Liver (tissue), 9 donors: ENCODE measurements around the gene SBF2. TPM values are rescaled to one million over a fixed set of nuclear protein-coding genes. Genes with fewer than 3 reads are reported as not detected.
"Not testable (repeated sequence)": the region's sequence is repeated elsewhere in the genome, so short reads cannot be mapped to it uniquely, and the experiment has no call there.

ENCODE experiments used
- DNase-seq: peaks from one replicate; pipeline ENCODE4 v3.0.0-alpha.2; 2017; ENCODE audit warnings: low spot score
- H3K27ac ChIP-seq, 2 donors: one replicate each; pipeline ENCODE4 v1.7.0; 2013; ENCODE audit warnings: inconsistent platforms in 2 of 2, low read length in 2 of 2, control low read depth in 1 of 2, low read depth in 1 of 2, mild to moderate bottlenecking in 1 of 2
- H3K27me3 ChIP-seq, 4 donors: one replicate each; pipeline versions ENCODE4 v1.6.1 to v1.7.0; 2013; ENCODE audit warnings: low read length in 3 of 4, inconsistent platforms in 1 of 4, mild to moderate bottlenecking in 1 of 4, moderate library complexity in 1 of 4; ENCODE audit not compliant: control insufficient read depth in 4 of 4, insufficient read depth in 4 of 4
- H3K36me3 ChIP-seq, 4 donors: one replicate each; pipeline versions ENCODE4 v1.6.1 to v1.7.0; 2013; ENCODE audit warnings: low read length in 3 of 4, mild to moderate bottlenecking in 3 of 4, low read depth in 1 of 4, moderate library complexity in 1 of 4; ENCODE audit not compliant: control insufficient read depth in 4 of 4, insufficient read depth in 3 of 4
- H3K4me1 ChIP-seq, 4 donors: one replicate each; pipeline versions ENCODE4 v1.6.1 to v1.7.0; 2013; ENCODE audit warnings: low read length in 3 of 4, mild to moderate bottlenecking in 3 of 4, moderate library complexity in 1 of 4; ENCODE audit not compliant: control insufficient read depth in 4 of 4, insufficient read depth in 4 of 4
- H3K4me3 ChIP-seq, 3 donors: one replicate each; pipeline versions ENCODE4 v1.6.1 to v1.7.0; 2013; ENCODE audit warnings: low read length in 3 of 3, control low read depth in 1 of 3, low read depth in 1 of 3, mild to moderate bottlenecking in 1 of 3
- H3K9ac ChIP-seq, 2 donors: one replicate each; pipeline ENCODE4 v1.7.0; 2013; ENCODE audit warnings: low read length in 2 of 2, mild to moderate bottlenecking in 2 of 2, moderate library complexity in 2 of 2, control low read depth in 1 of 2, low read depth in 1 of 2
- H3K9me3 ChIP-seq, 4 donors: one replicate each; pipeline versions ENCODE4 v1.6.1 to v1.7.0; 2013; ENCODE audit warnings: low read length in 3 of 4; ENCODE audit not compliant: control insufficient read depth in 4 of 4
- EGR1 ChIP-seq, 2 donors: IDR thresholded peaks; 2 replicates each; pipeline ENCODE4 v1.6.1; 2016 to 2018; ENCODE audit warnings: antibody characterized with exemption in 2 of 2, low read depth in 2 of 2
- FOXA1 ChIP-seq: IDR thresholded peaks from 2 replicates; pipeline ENCODE4 v1.6.1; 2016; ENCODE audit warnings: antibody characterized with exemption
- FOXA2 ChIP-seq: IDR thresholded peaks from 2 replicates; pipeline ENCODE4 v1.6.1; 2016; ENCODE audit warnings: antibody characterized with exemption
- GABPA ChIP-seq, 2 donors: IDR thresholded peaks in 1 of 2; conservative IDR thresholded peaks in 1 of 2; 2 replicates each; pipeline ENCODE4 v1.6.1; 2016; ENCODE audit warnings: antibody characterized with exemption in 2 of 2, mild to moderate bottlenecking in 1 of 2, moderate library complexity in 1 of 2
- HNF4A ChIP-seq, 2 donors: conservative IDR thresholded peaks; 2 replicates each; pipeline ENCODE4 v1.6.1; 2016; ENCODE audit warnings: antibody characterized with exemption in 2 of 2, mild to moderate bottlenecking in 2 of 2
- HNF4G ChIP-seq: IDR thresholded peaks from 2 replicates; pipeline ENCODE4 v1.6.1; 2016; ENCODE audit warnings: antibody characterized with exemption
- JUND ChIP-seq, 2 donors: IDR thresholded peaks; 2 replicates each; pipeline ENCODE4 v1.6.1; 2016; ENCODE audit warnings: antibody characterized with exemption in 2 of 2
- NR2F2 ChIP-seq: IDR thresholded peaks from 2 replicates; pipeline ENCODE4 v1.6.1; 2016; ENCODE audit warnings: antibody characterized with exemption
- RAD21 ChIP-seq, 2 donors: IDR thresholded peaks; 2 replicates each; pipeline ENCODE4 v1.6.1; 2016; ENCODE audit warnings: antibody characterized with exemption in 2 of 2, mild to moderate bottlenecking in 2 of 2
- RXRA ChIP-seq, 2 donors: IDR thresholded peaks; 2 replicates each; pipeline ENCODE4 v1.6.1; 2017 to 2018; ENCODE audit warnings: antibody characterized with exemption in 2 of 2, mild to moderate bottlenecking in 1 of 2
- SP1 ChIP-seq: IDR thresholded peaks from 2 replicates; pipeline ENCODE4 v1.6.1; 2018; ENCODE audit warnings: antibody characterized with exemption, mild to moderate bottlenecking
- TAF1 ChIP-seq: conservative IDR thresholded peaks from 2 replicates; pipeline ENCODE4 v1.6.1; 2016; ENCODE audit warnings: antibody characterized with exemption, mild to moderate bottlenecking
- YY1 ChIP-seq: IDR thresholded peaks from 2 replicates; pipeline ENCODE4 v1.6.1; 2016; ENCODE audit warnings: antibody characterized with exemption, mild to moderate bottlenecking
- WGBS: extraction: QIAGEN DNeasy Blood & Tissue Kit; methylation state at CpG from one replicate; pipeline ENCODE4 v1.1.7; 2013; 5-methylcytosine and 5-hydroxymethylcytosine counted together
- polyA plus RNA-seq, 2 donors: library from polyadenylated mRNA; stranded (reverse) in 1 of 2; unstranded in 1 of 2; fragments of 200-250 nt in 1 of 2; fragments of >200 nt in 1 of 2; fragmentation: Nextera tagmentation in 1 of 2; extraction: Ambion mirVana in 1 of 2; gene quantifications; one replicate each; pipeline versions ENCODE4 v1.2.1 to v1.2.3, GENCODE V29; 2013 to 2015
- total RNA-seq, 2 donors: library from RNA; depleted of rRNA; stranded (reverse); fragments of >200 nt; gene quantifications; one replicate each; pipeline ENCODE4 v1.2.3, GENCODE V29; 2014
- TF ChIP-seq, protein P1 (sequence below): IDR thresholded peaks from 2 replicates; pipeline ENCODE4 v1.6.1; 2016; ENCODE audit warnings: antibody characterized with exemption, mild to moderate bottlenecking
- TF ChIP-seq, protein P2 (sequence below): fragments of 150-350 bp; IDR thresholded peaks from 2 replicates; pipeline ENCODE4 v1.5.1; 2017; ENCODE audit warnings: improper control_type of control experiment, low read depth, low read length; ENCODE audit not compliant: missing input control
- TF ChIP-seq, protein P3 (sequence below): IDR thresholded peaks from 2 replicates; pipeline ENCODE4 v1.6.1; 2016; ENCODE audit warnings: antibody characterized with exemption
- TF ChIP-seq, protein P4 (sequence below): IDR thresholded peaks from 2 replicates; pipeline ENCODE4 v1.6.1; 2016; ENCODE audit warnings: antibody characterized with exemption
- TF ChIP-seq, protein P5 (sequence below): IDR thresholded peaks from 2 replicates; pipeline ENCODE4 v1.6.1; 2016; ENCODE audit warnings: antibody characterized with exemption
- donor health status: healthy.
- donor health status: healthy.
- donor health status: healthy.
- donor health status: healthy.
- donor health status: healthy.

SBF2 gene
- total and polyA plus RNA-seq, 4 donors, result 7.5 to 31.3 (median 14.7) TPM

DNA sequence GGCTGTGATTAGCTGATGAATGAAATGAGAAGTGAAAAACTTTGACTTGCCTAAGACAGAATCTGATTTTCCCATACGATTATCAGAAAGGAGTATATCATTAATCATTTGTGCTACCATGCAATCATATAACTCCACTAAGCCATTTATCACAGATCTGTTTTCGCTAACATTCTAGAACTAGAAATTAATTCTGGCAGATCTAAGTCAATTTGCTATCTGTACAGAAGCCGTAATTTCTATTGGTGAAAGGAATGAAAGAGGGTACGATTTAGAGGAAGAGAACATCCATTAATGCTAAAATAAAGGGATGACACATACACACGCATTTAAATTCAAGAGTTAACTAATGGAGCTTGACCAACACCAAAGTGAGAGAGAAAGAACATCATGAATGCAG lies 201.6 kb downstream of the SBF2 start (continued):
- TF ChIP-seq, protein P1, sequence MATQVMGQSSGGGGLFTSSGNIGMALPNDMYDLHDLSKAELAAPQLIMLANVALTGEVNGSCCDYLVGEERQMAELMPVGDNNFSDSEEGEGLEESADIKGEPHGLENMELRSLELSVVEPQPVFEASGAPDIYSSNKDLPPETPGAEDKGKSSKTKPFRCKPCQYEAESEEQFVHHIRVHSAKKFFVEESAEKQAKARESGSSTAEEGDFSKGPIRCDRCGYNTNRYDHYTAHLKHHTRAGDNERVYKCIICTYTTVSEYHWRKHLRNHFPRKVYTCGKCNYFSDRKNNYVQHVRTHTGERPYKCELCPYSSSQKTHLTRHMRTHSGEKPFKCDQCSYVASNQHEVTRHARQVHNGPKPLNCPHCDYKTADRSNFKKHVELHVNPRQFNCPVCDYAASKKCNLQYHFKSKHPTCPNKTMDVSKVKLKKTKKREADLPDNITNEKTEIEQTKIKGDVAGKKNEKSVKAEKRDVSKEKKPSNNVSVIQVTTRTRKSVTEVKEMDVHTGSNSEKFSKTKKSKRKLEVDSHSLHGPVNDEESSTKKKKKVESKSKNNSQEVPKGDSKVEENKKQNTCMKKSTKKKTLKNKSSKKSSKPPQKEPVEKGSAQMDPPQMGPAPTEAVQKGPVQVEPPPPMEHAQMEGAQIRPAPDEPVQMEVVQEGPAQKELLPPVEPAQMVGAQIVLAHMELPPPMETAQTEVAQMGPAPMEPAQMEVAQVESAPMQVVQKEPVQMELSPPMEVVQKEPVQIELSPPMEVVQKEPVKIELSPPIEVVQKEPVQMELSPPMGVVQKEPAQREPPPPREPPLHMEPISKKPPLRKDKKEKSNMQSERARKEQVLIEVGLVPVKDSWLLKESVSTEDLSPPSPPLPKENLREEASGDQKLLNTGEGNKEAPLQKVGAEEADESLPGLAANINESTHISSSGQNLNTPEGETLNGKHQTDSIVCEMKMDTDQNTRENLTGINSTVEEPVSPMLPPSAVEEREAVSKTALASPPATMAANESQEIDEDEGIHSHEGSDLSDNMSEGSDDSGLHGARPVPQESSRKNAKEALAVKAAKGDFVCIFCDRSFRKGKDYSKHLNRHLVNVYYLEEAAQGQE, result no peak
- TF ChIP-seq SP1, result no peak
- no peak for TF ChIP-seq EGR1 (IDR thresholded peaks at IDR 0.05; ENCODE audit: low read depth in 2 of 2)
- no peak for TF ChIP-seq FOXA2
- TF ChIP-seq NR2F2, result no peak

DNA sequence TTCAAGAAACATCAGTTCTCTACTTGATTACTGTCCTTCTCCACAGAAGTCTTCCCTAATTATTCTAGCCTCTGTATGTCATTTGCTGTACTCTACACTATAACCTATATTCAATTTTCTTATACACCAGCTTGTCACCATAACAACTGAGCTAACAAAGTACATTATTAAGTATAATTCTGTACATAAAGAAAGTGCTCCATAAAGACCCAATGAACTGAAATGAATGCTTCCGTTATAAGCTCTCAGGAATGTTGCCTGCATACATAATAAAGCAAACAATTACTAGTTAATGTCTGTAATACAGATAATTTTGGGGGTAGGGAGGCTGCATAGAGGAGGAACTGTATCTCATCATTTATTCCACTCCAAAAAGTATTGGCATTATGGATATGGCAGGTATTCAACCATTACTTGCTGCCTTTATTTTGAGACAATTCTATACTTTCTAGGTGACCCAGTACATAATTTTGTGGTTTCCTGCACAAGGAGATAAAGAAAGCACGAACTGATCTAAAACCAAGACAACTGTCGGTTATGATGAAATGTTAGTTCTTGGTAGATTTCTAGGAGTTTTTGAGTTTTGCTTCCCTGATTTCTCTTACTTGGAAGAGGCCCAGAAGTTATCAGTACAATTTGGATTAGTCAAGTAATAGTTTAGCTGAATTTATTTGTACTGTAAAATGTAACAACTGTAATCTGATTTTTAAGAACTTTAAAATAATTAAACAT lies 202.5 kb downstream of the SBF2 start:
- 76% methylated on average over 3 of the region's 3 CpGs for WGBS
- H3K9ac ChIP-seq, result no peak overlapping the region
- DNase-seq, result no peak
- no peak overlapping the region for H3K4me3 ChIP-seq
- no peaks in the 10 kb centered on the region for H3K36me3 ChIP-seq
- TF ChIP-seq, protein P2, sequence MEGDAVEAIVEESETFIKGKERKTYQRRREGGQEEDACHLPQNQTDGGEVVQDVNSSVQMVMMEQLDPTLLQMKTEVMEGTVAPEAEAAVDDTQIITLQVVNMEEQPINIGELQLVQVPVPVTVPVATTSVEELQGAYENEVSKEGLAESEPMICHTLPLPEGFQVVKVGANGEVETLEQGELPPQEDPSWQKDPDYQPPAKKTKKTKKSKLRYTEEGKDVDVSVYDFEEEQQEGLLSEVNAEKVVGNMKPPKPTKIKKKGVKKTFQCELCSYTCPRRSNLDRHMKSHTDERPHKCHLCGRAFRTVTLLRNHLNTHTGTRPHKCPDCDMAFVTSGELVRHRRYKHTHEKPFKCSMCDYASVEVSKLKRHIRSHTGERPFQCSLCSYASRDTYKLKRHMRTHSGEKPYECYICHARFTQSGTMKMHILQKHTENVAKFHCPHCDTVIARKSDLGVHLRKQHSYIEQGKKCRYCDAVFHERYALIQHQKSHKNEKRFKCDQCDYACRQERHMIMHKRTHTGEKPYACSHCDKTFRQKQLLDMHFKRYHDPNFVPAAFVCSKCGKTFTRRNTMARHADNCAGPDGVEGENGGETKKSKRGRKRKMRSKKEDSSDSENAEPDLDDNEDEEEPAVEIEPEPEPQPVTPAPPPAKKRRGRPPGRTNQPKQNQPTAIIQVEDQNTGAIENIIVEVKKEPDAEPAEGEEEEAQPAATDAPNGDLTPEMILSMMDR, result no peak
- TF ChIP-seq RAD21 (IDR thresholded peaks at IDR 0.05) (no peak), RXRA (IDR thresholded peaks at IDR 0.05) (no peak), EGR1 (IDR thresholded peaks at IDR 0.05; ENCODE audit: low read depth in 2 of 2) (no peak), NR2F2 (no peak), JUND (IDR thresholded peaks at IDR 0.05) (no peak), HNF4G (no peak), SP1 (no peak), YY1 (no peak), TAF1 (no peak), HNF4A (conservative IDR thresholded peaks at IDR 0.05) (no peak), GABPA (IDR thresholded peaks at IDR 0.05 in 1 of 2, conservative IDR thresholded peaks at IDR 0.05 in 1 of 2) (no peak), FOXA2 (no peak), FOXA1 (no peak)
- TF ChIP-seq, protein P3, sequence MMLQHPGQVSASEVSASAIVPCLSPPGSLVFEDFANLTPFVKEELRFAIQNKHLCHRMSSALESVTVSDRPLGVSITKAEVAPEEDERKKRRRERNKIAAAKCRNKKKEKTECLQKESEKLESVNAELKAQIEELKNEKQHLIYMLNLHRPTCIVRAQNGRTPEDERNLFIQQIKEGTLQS, result no peak
- TF ChIP-seq, protein P4, sequence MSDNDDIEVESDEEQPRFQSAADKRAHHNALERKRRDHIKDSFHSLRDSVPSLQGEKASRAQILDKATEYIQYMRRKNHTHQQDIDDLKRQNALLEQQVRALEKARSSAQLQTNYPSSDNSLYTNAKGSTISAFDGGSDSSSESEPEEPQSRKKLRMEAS, result no peak
- TF ChIP-seq, protein P5, sequence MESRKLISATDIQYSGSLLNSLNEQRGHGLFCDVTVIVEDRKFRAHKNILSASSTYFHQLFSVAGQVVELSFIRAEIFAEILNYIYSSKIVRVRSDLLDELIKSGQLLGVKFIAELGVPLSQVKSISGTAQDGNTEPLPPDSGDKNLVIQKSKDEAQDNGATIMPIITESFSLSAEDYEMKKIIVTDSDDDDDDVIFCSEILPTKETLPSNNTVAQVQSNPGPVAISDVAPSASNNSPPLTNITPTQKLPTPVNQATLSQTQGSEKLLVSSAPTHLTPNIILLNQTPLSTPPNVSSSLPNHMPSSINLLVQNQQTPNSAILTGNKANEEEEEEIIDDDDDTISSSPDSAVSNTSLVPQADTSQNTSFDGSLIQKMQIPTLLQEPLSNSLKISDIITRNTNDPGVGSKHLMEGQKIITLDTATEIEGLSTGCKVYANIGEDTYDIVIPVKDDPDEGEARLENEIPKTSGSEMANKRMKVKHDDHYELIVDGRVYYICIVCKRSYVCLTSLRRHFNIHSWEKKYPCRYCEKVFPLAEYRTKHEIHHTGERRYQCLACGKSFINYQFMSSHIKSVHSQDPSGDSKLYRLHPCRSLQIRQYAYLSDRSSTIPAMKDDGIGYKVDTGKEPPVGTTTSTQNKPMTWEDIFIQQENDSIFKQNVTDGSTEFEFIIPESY, result no peak
- TF ChIP-seq, protein P1, result no peak
- H3K27me3 ChIP-seq, result no peaks in the 10 kb centered on the region
- peaks cover 0 to under 1% (median 0%) of the 10 kb centered on the region in 4 donors for H3K4me1 ChIP-seq
- H3K9me3 ChIP-seq, result no peaks in the 10 kb centered on the region
- H3K27ac ChIP-seq, result no peak overlapping the region

DNA sequence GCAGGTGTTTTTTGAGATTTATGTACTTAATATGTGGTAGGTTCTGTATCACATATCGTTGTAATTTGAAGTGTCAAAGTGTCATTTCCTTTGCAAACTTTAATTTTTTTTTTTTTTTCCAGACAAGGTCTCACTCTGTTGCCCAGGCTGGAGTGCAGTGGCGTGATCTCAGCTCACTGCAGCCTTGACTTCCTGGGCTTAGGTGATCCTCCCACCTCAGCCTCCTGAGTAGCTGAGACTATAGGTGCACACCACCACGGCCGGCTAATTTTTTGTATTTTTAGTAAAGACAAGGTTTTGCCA lies 206.1 kb downstream of the SBF2 start:
- not testable (repeated sequence) for H3K9me3 ChIP-seq, H3K4me1 ChIP-seq, H3K9ac ChIP-seq, H3K4me3 ChIP-seq, H3K27ac ChIP-seq, DNase-seq, H3K36me3 ChIP-seq, H3K27me3 ChIP-seq
- WGBS, result 81% methylated on average over 4 of the region's 4 CpGs
